ENCODE measurements around the gene INTS15.
"Not testable (repeated sequence)": the region's sequence is repeated elsewhere in the genome, so short reads cannot be mapped to it uniquely, and the experiment has no call there.

The INTS15 gene

DNA sequence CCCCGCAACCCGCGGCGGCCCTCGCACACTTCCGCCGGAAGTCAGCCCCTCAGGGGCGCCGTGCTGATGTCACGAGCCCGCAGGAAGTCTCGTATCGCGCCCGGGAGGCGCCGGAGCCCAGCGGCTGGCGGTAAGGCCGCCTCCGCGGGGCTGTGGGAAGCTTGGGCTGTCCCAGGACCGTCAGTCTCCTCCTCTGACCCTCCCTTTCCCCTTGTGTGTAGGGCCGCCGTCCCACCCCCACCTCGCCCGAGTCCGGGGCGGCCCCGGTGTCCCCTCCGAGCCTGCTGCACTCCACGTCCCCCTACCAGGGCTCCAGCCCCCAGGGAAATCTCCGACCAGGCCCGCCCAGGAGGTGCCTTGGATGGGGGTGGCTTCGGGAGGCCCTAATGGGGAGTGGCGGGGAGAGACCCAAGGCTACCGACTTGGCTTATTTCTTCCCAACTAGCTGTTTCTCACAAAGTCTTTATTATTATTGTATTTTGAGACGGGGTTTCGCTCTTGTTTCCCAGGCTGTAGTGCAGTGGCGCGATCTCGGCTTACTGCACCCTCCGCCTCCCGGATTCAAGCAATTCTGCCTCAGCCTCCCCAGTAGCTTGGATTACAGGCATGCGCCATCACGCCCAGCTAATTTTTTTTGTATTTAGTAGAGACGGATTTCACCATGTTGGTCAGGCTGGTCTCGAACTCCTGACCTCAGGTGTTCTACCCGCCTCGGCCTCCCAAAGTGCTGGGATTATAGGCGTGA is 12.3 kb upstream of the INTS15 start, which contains the start of gene ZDHHC4:
Gene ZDHHC4, plus strand, starts transcription at position 86 of the 745 bp plus-strand sequence. CDS start 3,108 bp downstream, outside the sequence.
- DNase-seq, result peak; percentile 35

DNA sequence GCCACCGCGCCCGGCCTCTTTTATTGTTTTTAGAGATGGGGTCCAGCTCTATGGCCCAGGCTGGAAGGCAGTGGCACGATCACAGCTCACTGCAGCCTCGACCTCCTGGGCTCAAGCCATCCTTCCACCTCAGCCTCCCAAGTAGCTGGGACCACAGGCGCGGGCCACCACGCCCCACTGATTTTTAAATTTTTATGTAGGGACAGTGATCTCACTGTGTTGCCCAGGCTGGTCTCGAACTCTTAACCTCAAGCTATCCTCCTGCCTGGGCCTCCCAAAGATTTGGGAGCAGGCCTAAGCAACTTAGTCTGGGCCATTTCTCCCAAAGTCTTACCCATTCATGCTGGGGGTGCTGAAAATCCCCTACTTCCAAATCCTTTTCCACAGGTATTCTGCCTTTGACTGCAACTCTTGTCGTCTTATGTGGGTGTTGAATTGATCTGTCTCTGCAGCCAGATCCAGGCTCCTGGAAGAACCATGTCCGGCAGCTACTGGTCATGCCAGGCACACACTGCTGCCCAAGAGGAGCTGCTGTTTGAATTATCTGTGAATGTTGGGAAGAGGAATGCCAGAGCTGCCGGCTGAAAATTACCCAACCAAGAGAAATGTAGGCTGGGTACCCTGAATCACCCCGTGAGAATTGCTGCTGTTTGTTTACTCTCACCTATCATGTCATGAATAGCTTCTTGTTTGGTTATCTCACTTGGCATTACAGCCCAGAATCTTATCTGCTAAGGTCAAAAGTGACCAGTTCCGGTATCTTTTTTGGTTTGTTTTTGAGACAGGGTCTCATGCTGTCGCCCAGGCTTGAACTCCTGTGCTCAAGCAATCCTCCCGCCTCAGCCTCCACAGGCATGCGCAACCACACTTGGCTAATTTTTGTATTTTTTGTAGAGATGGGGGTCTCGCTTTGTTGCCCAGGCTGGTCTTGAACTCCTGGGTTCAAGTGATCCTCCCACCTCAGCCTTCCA is 11.4 kb upstream of the INTS15 start:
- no peak for DNase-seq

DNA sequence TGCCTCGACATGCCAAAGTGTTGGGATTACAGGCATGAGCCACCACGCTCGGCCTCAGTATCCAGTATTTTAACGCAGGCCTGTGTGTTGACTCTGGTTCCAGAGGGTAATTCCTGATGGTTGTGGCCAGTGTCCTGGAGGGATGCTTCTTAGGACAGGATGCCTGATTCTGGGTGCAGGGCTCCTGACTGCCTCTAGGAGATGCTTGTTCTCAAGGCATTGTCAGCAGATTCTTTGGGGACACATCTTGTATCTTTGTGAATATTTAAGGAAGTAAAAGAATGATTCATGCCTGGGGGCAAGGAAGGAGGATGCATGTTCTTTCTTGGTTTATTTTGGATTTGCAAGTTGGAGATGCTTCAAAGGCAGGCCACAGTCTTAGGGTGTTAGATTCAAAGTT is 10.4 kb upstream of the INTS15 start:
- DNase-seq, result no peak

DNA sequence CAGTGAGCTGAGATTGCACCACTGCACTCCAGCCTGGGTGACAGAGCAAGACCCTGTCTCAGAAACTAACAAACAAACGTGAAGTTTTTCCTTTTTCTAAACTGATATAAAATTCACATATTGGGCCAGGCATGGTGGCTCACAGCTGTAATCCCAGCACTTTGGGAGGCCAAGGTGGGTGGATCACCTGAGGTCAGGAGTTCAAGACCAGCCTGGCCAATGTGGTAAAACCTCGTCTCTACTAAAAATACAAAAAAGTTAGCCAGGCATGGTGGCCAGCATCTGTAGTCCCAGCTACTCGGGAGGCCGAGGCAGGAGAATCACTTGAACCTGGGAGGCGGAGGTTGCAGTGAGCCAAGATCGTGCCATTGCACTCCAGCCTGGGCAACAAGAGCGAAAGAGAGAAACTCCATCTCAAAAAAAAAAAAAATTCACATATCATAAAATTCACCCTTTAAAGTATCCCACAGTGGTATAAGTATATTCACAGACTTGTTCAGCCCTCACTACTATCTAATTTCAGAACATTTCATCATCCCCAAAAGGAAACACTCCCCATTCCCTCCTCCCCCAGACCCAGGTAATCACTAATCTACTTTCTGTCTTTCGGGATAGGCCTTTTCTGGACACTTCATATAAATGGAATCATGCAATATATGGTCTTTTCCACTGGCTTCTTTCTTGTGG is 3.9 kb upstream of the INTS15 start:
- not testable (repeated sequence) for DNase-seq

DNA sequence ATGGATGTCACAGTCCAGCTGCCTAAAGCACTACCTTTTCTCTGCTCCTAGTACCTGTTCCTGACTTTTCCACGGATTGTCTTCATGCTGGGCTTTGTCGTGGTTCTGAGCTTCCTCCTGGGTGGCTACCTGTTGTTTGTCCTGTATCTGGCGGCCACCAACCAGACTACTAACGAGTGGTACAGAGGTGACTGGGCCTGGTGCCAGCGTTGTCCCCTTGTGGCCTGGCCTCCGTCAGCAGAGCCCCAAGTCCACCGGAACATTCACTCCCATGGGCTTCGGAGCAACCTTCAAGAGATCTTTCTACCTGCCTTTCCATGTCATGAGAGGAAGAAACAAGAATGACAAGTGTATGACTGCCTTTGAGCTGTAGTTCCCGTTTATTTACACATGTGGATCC is 1.3 kb upstream of the INTS15 start:
- DNase-seq, result no peak

DNA sequence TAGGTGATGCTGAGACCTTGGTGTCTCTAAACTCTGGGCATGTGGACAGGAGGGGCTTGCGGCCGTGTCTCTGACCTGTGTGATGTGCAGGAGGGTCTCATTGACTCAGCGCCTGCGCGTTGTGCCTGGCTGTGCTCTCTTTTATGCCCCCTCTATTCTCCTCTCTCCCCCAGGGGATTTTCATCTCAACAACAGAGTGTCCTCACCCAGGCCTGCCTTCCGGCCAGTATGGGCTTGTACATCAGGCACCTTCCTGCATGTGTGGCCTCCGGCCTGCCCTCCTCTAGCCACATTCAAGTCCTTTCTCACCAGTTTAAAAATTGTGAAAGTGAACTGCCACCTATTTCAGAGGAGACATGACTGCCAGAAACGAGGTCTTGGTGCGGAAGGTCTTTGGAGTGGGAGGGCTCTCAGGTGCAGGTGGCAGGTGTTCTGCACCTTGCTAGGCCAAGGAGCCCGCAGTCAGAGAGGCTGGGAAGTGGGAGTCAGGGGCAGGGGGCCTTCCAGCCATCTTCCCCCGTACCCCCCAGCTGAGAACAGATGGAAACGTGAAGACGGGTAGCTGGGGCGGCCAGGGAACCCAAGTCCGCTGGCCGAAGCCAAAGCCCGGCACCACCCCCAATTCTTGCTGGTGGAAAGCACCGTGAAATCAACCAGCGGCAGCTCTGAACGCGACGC is 531 bp upstream of the INTS15 start:
- no peak for DNase-seq

DNA sequence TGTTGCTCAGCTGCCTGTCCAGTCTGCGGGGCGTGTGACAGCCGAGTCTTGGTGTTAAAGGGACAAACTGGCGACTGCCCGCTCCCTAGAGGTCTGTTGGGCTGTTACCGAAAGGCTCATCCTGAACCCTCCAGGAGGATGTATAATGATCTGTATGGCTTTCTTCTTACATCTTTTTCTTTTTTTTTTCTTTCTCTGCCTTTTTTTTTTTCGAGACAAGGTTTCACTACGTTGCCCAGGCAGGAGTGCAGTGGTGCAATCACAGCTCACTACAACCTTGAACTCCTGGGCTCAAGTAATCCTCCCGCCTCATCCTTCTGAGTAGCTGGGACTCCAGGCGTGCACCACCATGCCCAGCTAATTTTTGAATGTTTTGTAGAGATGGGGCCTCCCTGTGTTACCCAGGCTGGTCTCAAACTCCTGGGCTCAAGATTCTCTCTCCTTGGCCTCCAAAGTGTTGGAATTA is 857 bp downstream of the INTS15 start:
- no peak for DNase-seq

DNA sequence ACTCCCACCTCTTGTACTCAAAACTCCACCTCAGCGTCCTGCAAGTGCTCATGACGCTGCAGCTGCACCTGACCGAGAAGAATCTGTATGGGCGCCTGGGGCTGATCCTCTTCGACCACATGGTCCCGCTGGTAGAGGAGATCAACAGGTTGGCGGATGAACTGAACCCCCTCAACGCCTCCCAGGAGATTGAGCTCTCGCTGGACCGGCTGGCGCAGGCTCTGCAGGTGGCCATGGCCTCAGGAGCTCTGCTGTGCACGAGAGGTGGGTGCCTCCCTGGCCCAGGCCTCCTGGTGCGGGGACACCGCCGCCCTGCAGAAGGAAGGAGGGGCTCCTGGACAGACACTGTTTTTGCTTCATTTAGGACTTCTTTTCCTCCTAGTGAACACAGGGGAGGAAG is 10.3 kb downstream of the INTS15 start:
- DNase-seq, result no peak

DNA sequence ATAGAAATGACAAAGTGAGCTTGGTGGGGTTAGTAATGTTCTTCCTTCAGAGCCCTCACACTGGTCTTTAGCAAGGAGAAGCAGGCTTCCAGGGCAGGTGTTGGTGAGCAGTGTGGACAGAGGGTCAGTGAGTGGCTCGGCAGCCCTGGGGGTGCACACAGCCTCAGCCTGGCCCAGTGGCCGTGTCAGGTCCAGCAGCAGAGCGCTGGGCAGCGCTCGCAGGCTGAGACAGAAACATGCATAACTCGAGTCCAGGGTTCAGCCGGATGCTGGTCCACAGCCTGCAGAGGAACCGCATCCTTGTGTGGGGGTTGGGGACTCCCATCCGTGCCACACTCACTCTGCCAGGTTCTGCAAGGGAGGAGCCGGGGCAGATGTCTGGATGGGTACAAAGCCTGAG is 14.6 kb downstream of the INTS15 start:
- no peak for DNase-seq

DNA sequence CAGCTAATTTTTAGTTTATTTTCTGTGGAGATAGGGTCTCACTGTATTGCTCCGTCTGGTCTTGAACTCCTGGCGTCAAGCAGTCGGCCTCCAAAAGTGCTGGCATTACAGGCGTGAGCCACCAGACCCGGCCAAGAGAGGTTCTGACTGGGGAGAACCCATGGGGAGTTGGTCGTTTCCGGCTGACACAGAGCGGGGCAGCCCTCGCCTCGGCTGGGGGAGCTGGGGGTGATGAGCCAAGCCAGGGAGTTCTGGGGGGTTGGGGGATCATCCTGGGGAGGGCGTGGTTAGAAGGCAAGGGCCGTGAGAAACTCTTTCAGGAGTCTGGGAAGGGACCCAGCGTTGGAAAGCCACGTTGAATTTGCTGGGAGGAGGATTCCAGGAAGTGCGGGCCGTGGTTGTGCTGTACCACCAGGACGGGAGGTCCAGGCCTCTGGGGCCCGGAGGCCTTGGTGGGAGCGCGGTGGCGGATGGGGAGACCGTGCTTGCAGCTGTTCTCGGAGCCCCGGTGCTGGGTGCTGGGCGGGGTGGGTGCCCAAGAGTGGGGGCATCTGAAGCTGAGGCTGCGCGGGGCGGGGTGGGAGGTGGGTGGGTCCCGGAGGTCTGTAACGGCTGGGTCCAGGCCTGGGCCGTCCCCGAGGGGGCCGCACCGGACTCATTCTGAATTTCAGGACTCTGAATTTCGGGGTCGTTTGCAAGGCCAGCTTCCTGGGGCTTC is 17.2 kb downstream of the INTS15 start:
- DNase-seq, result no peak

DNA sequence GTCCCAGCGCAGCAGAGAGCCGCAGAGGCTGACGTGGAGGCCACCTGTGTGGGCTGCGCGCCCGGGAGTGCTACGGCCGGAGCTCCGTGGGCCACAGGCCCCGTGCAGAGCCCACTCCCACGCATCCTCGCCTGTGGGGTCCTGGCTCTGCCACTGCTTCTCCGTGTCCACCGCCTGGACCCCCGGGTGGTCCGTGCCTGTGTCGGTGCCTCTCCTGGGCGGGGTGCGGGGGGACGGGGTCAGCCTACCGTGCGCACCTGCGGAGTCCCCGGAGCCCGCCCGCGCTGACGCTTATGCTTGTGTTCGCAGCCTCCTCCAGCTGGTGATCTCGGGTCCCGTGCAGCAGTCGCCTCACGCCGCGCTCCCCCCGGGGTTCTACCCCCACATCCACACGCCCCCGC is 17.8 kb downstream of the INTS15 start:
- DNase-seq, result no peak

DNA sequence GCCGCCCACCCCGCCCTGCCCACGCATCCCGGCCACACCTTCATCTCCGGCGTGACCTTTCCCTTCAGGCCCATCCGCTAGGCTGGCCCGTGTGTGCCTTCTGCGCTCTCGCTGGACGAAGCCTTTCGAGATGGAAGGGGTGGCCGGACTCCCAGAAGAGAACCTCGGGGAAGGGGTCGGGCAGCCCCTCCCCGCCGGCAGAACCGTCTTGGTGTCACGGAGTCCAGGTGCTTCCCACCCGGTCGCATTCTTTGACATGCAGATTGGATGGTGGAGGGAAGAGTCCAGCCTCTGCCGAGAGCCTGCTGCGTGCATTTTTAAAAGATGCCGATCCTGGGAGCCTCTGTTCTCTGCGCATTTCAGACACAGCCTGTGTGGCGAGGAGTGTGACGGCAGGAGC is 18.3 kb downstream of the INTS15 start:
- DNase-seq, result no peak

DNA sequence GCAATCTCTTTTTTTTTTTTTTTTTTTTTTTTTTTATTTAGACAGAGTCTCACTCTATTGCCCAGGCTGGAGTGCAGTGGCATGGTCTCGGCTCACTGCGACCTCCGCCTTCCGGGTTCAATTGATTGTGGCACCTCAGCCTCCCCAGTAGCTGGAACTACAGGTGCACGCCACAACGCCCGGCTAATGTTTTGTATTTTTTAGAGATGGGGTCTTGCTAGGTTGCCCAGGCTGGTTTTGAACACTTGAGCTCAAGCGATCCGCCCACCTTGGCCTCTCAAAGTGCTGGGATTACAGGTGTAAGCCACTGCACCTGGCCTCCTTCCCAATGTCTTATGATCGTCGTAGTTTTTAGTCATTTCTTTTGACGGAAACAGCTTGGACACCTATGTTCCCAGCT is 19.0 kb downstream of the INTS15 start:
- no peak for DNase-seq

DNA sequence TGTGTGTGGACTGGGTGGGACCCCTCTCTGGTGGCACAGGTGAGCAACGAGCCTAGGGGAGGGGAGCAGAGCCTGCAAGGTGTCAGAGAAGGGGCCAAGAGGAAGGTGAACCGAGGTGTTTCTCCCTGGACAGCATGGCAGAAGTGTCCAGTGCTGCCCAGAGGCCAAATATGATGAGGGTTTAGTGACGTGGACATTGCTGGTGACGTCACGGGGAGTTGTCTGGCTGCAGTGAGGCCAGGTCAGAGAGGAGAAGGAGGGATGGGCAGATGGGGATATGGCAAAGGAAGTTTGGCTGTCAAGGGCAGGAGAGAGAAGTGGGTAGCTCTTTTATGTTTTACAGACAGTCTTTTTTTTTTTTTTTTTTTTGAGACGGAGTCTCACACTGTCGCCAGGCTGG is 23.0 kb downstream of the INTS15 start:
- no peak for DNase-seq

DNA sequence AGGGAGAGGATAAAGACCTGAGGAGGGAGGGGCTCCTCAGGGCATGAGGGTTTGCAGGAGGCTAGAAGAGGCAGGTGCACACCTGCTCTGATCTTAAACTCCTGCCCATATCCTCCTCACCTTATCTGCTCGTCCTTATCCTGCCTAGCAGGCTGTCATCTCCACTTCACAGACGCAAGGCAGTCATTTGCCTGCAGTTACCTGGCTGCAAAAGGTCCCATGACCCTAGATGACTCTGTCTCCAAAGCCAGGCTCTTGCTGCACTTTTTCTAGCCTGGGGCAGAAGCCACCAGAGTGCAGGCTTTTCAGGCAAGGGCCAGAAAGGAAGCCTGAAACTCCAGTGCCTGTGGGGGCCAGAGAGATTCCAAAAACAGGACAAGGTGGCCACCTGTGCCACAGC is 23.9 kb downstream of the INTS15 start:
- DNase-seq, result no peak

DNA sequence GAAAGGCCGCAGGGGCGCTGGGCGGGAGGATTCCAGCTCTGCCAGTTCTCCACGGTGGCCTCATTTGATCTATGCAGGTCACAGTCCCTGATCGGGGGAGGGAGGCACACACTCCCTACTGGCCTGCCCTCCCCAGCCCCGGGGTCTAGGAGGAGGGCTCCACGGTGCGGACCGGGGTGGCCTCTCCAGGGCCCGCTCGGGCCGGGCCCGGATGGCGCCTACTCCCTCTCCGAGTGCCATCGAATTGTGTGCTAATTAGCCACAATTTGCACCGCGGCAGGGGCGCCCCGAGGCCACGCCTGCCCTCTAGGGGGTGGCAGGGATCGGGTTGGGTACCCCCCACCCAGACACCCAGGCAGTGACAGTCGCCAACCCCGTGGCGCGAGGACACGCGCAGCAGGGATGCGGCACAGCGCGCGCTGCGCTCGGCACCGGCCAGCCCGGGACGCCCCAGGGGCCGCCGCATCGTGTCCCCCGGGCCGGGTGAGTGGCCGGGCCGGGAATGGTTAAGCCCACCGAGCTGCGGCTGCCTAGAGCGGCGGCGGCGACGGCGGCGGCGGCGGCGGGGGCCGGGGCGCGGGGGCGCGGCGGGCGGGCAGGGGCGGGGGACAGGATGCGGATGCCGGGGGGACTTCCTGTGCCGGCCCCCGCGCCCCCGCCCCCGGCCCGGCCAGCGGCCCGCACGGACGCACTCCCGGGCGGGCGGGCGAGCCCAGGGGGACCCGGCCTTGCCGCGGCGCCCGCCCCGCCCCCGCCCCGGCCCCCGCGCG is 25.3 kb downstream of the INTS15 start, which contains the start of gene ZNF853:
Gene ZNF853, plus strand, starts transcription at position 658 of the 770 bp plus-strand sequence. CDS start 565 bp downstream, outside the sequence.
- DNase-seq, result no peak

DNA sequence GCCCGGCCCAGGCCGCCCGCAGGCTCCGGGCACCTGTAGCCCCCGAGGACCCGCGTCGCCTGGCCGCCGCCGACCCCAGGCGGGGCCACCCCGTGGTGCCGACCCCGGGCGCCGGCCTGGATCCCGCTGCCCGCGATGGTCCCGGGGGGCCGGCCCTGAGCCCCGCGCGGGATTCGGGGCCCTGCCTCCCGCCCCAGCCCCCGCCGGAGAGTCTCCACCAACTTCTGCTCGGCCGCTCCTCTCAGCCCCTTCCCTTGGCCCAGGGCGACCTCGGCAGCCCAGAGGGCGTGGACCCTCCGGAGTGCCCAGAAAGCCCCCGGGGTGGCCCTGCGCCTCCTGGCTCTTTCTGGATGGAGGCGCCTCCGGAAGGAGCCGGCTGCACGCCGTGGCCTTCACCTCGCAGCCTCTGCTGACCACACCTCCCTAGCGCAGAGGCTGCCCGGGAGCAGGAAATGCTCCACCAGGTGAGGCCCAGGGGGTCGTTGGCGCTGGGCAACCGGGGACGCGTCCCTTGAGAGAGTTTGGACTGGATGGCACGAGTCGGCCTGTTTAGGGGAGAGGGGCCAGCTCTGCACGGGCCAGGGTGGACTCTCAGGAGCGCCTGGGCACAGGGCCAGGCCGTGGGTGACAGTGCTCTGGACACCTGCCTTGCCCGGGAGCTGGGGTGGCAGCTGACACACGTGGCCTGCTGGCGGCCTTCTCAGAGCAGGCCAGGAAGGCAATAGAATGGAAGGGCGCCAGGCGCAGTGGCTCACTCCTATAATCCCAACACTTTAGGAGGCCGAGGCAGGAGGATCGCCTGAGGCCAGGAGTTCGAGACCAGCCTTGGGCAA is 26.1 kb downstream of the INTS15 start:
- DNase-seq, result no peak

DNA sequence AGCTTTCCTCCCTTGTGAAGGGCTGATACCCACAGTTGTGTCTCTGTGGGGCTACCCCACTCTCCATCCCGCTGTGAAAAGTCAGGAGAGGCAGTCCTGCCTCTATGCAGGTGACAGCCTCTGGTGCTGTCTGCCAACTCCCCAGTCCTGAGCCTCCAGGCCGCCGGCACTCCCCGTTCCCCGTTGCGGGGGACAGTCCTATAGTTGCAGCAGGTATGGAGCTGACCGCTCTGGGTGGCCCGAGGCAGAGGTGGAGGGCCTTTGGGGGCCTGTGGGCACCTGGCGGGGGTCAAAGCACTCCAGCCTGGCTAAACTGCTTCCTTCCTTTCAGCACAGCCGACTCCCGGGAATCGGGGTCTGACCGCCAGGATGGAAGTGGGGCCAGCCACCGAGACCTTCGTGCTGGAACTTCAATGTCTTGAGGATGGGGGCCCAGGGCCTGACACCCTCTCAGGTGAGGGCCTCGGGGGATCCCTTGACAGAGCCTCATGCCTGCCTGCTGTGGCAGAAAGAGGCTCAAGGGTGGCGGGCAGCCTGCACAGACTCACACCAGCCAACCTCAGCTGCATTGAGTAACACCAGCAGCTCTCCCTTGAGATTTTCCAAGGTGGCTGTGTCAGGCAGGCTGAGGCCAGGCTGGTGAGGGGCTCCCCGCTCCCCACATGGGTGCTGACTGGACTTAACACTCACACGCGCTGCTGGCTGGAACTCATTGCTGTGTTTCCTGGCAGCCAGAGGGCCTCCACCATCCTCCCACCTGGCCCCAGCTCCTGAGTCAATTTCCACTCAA is 27.2 kb downstream of the INTS15 start:
- no peak for DNase-seq

DNA sequence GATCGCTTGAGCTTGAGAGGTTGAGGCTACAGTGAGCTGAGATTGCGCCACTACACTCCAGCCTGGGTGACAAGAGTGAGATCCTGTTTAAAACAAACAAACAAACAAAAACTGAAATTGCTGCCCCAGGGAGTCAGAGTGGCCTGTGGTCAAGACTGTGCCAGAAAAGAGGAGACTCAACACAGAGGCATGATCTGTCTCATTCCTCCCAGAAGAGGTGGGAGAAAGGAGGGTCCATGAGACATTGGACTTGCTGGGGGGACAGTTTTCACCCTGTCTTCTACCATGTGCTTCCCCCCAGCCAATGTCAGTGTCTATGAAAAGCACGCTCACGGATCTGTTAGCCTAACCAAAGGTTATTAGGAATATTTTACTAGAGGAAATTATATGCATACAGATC is 28.8 kb downstream of the INTS15 start:
- no peak for DNase-seq
